ENCODE measurements around the gene PDE4D.

The PDE4D gene

GRCh38 chr5:59020611-59021285 is 872.8 kb downstream of the PDE4D start:
- Histone ChIP-seq H3K36me3 (ENCODE audit: insufficient read depth, low read length) (no peaks in the 10 kb centered on the region), H3K27me3 (ENCODE audit: control insufficient read depth, insufficient read depth, low read length) (no peaks in the 10 kb centered on the region), H3K9me3 (replicated peaks; ENCODE audit: low read length) (no peaks in the 10 kb centered on the region), H3K9ac (ENCODE audit: low read depth, low read length) (no peak overlapping the region), H3K4me2 (ENCODE audit: low read length) (no peak overlapping the region), H3K4me1 (ENCODE audit: control insufficient read depth, insufficient read depth, low read length) (no peaks in the 10 kb centered on the region), H3K4me3 (ENCODE audit: low read length) (no peak overlapping the region)

DNA sequence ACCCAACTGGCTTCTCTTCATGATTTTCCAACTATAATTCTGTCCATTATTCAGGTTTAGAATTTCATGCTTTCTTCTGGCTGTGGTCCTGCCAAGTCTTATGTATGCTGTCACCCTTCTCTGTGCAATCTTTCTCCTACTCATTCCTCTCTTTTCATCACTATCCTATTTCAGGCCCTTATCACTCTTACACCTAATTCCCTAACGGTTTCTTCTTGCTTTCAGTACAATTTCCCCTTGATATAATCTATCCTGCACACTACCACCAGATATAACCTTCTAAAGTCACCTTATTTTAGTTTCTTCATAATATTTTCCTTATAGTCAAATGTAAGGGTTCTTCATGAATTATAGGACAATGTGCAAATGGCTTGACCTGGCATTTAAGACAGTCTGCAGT is 874.4 kb downstream of the PDE4D start:
- H3K4me1 ChIP-seq (ENCODE audit: control insufficient read depth, insufficient read depth, low read length): no peaks in the 10 kb centered on the region
- H3K27me3 ChIP-seq (ENCODE audit: control insufficient read depth, insufficient read depth, low read length): no peaks in the 10 kb centered on the region
- H3K36me3 ChIP-seq (ENCODE audit: insufficient read depth, low read length): no peaks in the 10 kb centered on the region
- H3K9me3 ChIP-seq (replicated peaks; ENCODE audit: low read length): no peaks in the 10 kb centered on the region
- no peak overlapping the region for H3K9ac ChIP-seq (ENCODE audit: low read depth, low read length)
- H3K4me2 ChIP-seq (ENCODE audit: low read length): no peak overlapping the region
- H3K4me3 ChIP-seq (ENCODE audit: low read length): no peak overlapping the region

DNA sequence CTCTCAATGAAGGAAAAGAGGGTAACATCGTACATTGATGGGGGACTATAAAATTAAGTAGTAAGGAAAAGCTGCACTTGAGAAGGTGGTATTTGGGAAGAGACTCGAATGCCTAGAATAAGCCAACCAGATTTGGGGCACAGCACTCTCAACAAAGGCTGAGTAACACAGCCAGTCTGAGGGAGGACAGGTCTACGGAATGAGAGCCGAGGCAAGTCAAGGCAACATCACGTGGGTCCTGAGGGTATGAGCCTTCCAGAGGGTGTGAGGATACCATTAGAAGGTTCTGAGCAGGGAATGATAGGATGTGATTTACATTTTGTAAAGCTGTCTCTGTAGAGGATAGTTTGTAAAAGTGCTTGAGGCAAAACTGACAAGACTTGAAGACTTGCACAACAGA is 876.6 kb downstream of the PDE4D start:
- H3K9me3 ChIP-seq (replicated peaks; ENCODE audit: low read length): no peaks in the 10 kb centered on the region
- H3K4me2 ChIP-seq (ENCODE audit: low read length): no peak overlapping the region
- no peaks in the 10 kb centered on the region for H3K4me1 ChIP-seq (ENCODE audit: control insufficient read depth, insufficient read depth, low read length)
- no peaks in the 10 kb centered on the region for H3K27me3 ChIP-seq (ENCODE audit: control insufficient read depth, insufficient read depth, low read length)
- no peak overlapping the region for H3K9ac ChIP-seq (ENCODE audit: low read depth, low read length)
- H3K36me3 ChIP-seq (ENCODE audit: insufficient read depth, low read length): no peaks in the 10 kb centered on the region
- no peak overlapping the region for H3K4me3 ChIP-seq (ENCODE audit: low read length)

DNA sequence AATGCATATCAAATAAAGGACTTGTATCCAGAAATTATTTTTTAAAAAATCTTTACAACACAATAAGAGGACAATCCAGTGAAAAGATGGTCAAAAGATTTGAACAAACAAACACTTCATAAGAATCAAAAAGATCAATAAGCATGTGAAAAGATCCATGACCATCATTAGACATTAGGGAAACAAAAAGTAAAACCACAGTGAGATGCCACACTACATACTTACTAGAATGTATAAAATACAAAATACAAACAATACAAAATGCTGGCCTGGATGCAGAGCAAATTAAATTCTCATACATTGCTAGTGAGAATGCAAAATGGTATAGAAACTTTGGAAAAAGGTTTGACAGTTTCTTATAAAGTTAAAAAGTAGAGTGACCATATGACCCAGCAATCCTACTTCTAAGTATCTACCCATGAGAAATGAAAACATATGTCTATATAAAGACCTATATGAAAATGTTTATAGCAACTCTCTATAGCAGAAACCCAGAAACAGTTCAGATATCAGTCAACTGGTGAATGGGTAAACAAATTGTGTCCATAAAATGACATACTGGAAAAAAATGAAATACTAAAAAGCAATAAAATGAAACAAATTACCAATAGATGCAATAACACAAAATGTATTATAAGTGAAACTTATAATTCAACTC is 884.6 kb downstream of the PDE4D start:
- no peaks in the 10 kb centered on the region for H3K9me3 ChIP-seq (replicated peaks; ENCODE audit: low read length)
- no peak overlapping the region for H3K9ac ChIP-seq (ENCODE audit: low read depth, low read length)
- no peaks in the 10 kb centered on the region for H3K36me3 ChIP-seq (ENCODE audit: insufficient read depth, low read length)
- H3K4me2 ChIP-seq (ENCODE audit: low read length): no peak overlapping the region
- H3K4me1 ChIP-seq (ENCODE audit: control insufficient read depth, insufficient read depth, low read length): no peaks in the 10 kb centered on the region
- no peak overlapping the region for H3K4me3 ChIP-seq (ENCODE audit: low read length)
- H3K27me3 ChIP-seq (ENCODE audit: control insufficient read depth, insufficient read depth, low read length): no peaks in the 10 kb centered on the region

DNA sequence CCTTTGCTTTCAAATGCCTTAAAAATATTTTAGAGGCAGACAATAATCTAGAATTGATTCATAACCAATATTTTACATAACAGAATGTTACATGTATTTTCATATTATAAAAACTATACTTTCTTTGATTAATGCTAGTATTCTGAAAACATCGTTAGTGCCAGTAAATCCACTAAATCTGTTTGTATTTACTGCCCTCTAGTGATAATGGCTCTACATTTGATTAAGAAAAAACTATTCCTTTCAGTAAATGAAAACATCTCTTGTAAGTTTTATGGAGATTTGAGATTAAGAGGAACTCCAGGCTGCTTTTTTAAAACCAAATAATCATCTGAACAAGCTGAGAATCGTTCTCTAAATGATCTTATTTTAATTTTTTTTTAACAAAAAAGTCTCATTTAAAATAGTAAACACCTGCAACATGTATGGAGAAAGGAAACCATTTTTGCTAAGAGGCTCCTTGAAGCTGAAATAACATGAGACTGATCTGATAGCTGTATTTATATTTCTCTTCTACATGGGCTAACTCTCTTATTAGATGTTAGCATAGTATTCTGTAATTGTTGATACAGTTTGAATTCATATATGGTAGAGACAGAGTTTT is 886.0 kb downstream of the PDE4D start:
- H3K4me1 ChIP-seq (ENCODE audit: control insufficient read depth, insufficient read depth, low read length): no peaks in the 10 kb centered on the region
- H3K9me3 ChIP-seq (replicated peaks; ENCODE audit: low read length): no peaks in the 10 kb centered on the region

DNA sequence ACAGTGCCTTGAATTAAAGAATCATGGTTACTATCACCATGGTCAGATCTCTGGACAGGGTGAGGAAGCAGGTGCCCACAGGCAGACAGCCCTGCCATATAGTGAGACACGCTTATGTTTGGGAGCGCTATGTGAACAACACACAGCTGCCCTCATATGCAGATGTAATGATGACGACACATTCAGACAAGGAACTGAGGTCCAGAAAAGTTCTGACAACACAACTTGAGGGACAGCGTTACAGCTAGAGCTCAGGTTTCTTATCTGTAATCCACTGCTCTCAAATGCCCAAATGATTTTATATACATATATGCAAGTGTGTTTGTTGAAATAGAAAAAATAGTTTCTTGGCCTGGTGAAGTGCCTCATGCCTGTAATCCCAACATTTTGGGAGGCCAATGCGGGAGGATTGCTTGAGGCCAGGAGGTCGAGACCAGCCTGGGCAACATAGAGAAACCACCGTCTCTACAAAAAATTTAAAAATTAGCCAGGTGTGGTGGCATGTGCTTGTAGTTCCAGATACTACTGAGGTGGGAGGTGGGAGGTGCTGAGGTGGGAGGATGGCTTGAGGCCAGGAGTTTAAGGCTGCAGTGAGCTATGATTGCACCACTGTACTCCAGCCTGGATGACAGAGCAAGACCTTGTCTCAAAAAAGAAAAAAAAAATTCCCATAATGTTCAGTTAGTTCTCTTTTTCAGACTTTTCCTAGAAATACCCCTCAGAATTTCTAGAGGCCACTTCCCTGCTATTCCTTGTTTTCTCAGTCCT is 887.4 kb downstream of the PDE4D start:
- H3K9me3 ChIP-seq (replicated peaks; ENCODE audit: low read length): no peaks in the 10 kb centered on the region
- no peak overlapping the region for H3K4me3 ChIP-seq (ENCODE audit: low read length)

More for the DNA sequence above, 886.0 kb downstream of the PDE4D start:
- Histone ChIP-seq H3K4me2 (ENCODE audit: low read length) (no peak overlapping the region), H3K27me3 (ENCODE audit: control insufficient read depth, insufficient read depth, low read length) (no peaks in the 10 kb centered on the region), H3K9ac (ENCODE audit: low read depth, low read length) (peak overlapping the region; percentile 3), H3K36me3 (ENCODE audit: insufficient read depth, low read length) (no peaks in the 10 kb centered on the region), H3K4me3 (ENCODE audit: low read length) (no peak overlapping the region)

DNA sequence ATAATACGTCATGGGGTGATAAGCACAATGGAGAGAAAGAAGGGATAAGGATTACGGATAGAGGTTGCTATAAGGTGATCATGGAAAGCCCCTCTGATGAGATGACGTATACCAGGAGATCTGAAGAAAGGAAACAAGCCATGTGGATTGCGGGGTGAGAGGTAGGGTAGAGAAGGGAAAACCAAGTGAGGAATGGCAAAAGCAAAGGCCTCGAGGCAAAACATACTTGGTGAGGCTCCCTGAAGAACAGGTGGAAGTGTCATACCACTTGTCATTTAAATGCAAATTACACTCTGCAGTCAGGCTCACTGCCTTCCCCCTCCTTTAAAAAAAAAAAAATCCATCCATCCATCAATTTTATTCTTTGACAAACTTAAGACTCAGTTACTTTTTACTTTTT is 889.9 kb downstream of the PDE4D start:
- Histone ChIP-seq H3K4me3 (ENCODE audit: low read length) (no peak overlapping the region), H3K27me3 (ENCODE audit: control insufficient read depth, insufficient read depth, low read length) (no peaks in the 10 kb centered on the region), H3K36me3 (ENCODE audit: insufficient read depth, low read length) (no peaks in the 10 kb centered on the region), H3K9ac (ENCODE audit: low read depth, low read length) (no peak overlapping the region), H3K4me1 (ENCODE audit: control insufficient read depth, insufficient read depth, low read length) (no peaks in the 10 kb centered on the region), H3K4me2 (ENCODE audit: low read length) (no peak overlapping the region), H3K9me3 (replicated peaks; ENCODE audit: low read length) (no peaks in the 10 kb centered on the region)

More for the DNA sequence above, 887.4 kb downstream of the PDE4D start:
- Histone ChIP-seq H3K4me1 (ENCODE audit: control insufficient read depth, insufficient read depth, low read length) (no peaks in the 10 kb centered on the region), H3K27me3 (ENCODE audit: control insufficient read depth, insufficient read depth, low read length) (no peaks in the 10 kb centered on the region), H3K4me2 (ENCODE audit: low read length) (no peak overlapping the region), H3K36me3 (ENCODE audit: insufficient read depth, low read length) (no peaks in the 10 kb centered on the region), H3K9ac (ENCODE audit: low read depth, low read length) (no peak overlapping the region)

GRCh38 chr5:59003124-59003523 is 890.4 kb downstream of the PDE4D start:
- Histone ChIP-seq H3K9ac (ENCODE audit: low read depth, low read length) (no peak overlapping the region), H3K4me3 (ENCODE audit: low read length) (no peak overlapping the region), H3K9me3 (replicated peaks; ENCODE audit: low read length) (no peaks in the 10 kb centered on the region), H3K4me2 (ENCODE audit: low read length) (no peak overlapping the region), H3K36me3 (ENCODE audit: insufficient read depth, low read length) (no peaks in the 10 kb centered on the region), H3K27me3 (ENCODE audit: control insufficient read depth, insufficient read depth, low read length) (no peaks in the 10 kb centered on the region), H3K4me1 (ENCODE audit: control insufficient read depth, insufficient read depth, low read length) (no peaks in the 10 kb centered on the region)

DNA sequence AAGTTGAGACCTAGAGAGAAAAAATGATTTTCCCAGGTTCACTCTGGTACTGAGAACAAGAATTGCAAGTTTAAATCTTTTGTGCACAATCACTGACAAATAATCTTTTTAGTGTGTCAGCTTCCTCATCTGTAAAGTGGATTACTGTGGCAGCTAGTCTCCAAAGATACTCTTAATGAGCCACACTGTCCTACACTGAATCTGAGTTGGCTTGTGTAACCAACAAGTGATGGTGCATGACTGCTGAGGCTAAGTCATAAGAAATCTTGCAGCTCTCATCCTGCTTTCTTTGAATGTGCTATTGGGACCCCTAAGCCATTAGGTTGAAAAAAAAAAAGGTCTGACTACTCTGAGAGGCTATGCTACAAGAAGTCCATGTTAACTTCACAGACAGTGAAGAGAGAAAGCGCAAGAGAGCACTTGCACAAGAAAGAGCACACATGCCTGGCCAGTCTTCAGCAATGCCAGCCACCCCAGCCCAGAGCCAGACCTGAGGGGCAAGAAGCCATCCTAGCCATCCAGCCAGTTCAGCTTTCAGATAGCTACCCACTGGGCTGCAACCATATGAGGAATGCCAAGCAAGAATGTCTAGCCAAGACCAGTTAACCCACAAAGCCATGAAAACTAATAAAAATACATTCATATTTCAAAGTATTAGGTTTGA is 891.2 kb downstream of the PDE4D start:
- Histone ChIP-seq H3K9me3 (replicated peaks; ENCODE audit: low read length) (no peaks in the 10 kb centered on the region), H3K27me3 (ENCODE audit: control insufficient read depth, insufficient read depth, low read length) (no peaks in the 10 kb centered on the region), H3K36me3 (ENCODE audit: insufficient read depth, low read length) (no peaks in the 10 kb centered on the region), H3K4me1 (ENCODE audit: control insufficient read depth, insufficient read depth, low read length) (no peaks in the 10 kb centered on the region), H3K4me2 (ENCODE audit: low read length) (no peak overlapping the region), H3K4me3 (ENCODE audit: low read length) (no peak overlapping the region), H3K9ac (ENCODE audit: low read depth, low read length) (no peak overlapping the region)

DNA sequence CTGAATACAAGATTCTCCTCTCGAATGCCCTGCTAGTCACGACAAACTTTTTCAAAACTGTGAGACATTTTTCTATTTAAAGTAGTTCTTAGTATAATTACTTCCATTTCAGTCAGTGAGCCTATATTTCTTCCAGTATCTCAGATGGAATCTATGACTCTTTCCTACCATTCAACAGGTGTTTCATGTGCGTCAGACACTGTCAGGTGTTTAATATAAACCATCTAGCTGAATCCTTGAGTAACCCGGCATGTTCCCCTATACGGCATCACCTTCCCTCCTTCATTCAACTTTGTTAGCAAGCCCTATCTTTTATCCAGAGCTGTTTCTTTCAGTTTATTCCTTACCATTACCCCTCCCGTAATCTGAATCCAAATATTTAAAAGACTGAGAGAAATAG is 891.8 kb downstream of the PDE4D start:
- Histone ChIP-seq H3K4me3 (ENCODE audit: low read length) (no peak overlapping the region), H3K27me3 (ENCODE audit: control insufficient read depth, insufficient read depth, low read length) (no peaks in the 10 kb centered on the region), H3K4me2 (ENCODE audit: low read length) (no peak overlapping the region), H3K9me3 (replicated peaks; ENCODE audit: low read length) (no peaks in the 10 kb centered on the region), H3K4me1 (ENCODE audit: control insufficient read depth, insufficient read depth, low read length) (no peaks in the 10 kb centered on the region), H3K9ac (ENCODE audit: low read depth, low read length) (no peak overlapping the region), H3K36me3 (ENCODE audit: insufficient read depth, low read length) (no peaks in the 10 kb centered on the region)

DNA sequence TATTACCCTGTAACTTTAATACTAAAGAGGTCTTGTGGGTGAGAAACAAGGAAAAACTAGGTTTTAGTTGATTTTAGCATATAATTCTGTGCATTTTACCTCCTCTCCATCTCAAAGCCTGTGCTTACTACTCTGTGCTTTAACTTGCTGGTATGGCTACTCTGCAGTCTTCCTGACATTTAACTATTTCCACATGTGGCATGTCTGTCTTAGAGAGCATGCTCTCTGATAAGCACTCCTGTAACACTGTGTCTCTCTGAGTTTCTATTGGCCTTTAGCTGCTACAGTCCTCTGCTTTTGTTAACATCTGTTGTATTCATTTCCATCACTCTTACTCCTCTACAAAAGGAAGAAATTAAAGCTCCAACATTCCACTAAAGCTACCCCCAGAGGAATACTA is 892.4 kb downstream of the PDE4D start:
- Histone ChIP-seq H3K9ac (ENCODE audit: low read depth, low read length) (no peak overlapping the region), H3K27me3 (ENCODE audit: control insufficient read depth, insufficient read depth, low read length) (no peaks in the 10 kb centered on the region), H3K9me3 (replicated peaks; ENCODE audit: low read length) (no peaks in the 10 kb centered on the region), H3K36me3 (ENCODE audit: insufficient read depth, low read length) (no peaks in the 10 kb centered on the region), H3K4me2 (ENCODE audit: low read length) (no peak overlapping the region), H3K4me3 (ENCODE audit: low read length) (no peak overlapping the region), H3K4me1 (ENCODE audit: control insufficient read depth, insufficient read depth, low read length) (no peaks in the 10 kb centered on the region)

Data from skeletal muscle satellite cell (primary cell).